Non-pigmented ciliary epithelial cell (primary cell): ENCODE data around the gene ABCC4.

Experiments
- DNase-seq: peaks from one replicate; pipeline ENCODE4 v3.0.0-alpha.2; 2010; ENCODE audit warnings: low read depth

Gene ABCC4

GRCh38 chr13:95301183-95301967 lies at the start of gene ABCC4:
Gene ABCC4 (minus strand): TSS chr13:95301451. CDS start chr13:95301314, 137 bp downstream.
- DNase-seq = no peak

GRCh38 chr13:95349267-95349666 lies 48.0 kb upstream of the ABCC4 start:
- DNase-seq = no peak

- DNase-seq = no peak
Observed at GRCh38 chr13:95343944-95344343, 42.7 kb upstream of the ABCC4 start.

GRCh38 chr13:95341441-95341840 lies 40.2 kb upstream of the ABCC4 start:
- DNase-seq = no peak

- DNase-seq = no peak
Observed at GRCh38 chr13:95338905-95339304, 37.7 kb upstream of the ABCC4 start.

GRCh38 chr13:95337597-95337996 lies 36.3 kb upstream of the ABCC4 start:
- DNase-seq = no peak

GRCh38 chr13:95335667-95336066 lies 34.4 kb upstream of the ABCC4 start:
- DNase-seq = no peak

GRCh38 chr13:95328386-95328785 lies 27.1 kb upstream of the ABCC4 start:
- no peak for DNase-seq

GRCh38 chr13:95327190-95327589 lies 25.9 kb upstream of the ABCC4 start:
- DNase-seq = no peak

- no peak for DNase-seq
Observed at GRCh38 chr13:95326695-95327094, 25.4 kb upstream of the ABCC4 start.

- no peak for DNase-seq
Observed at GRCh38 chr13:95325485-95325884, 24.2 kb upstream of the ABCC4 start.

- DNase-seq = no peak
Observed at GRCh38 chr13:95323930-95324662, 22.8 kb upstream of the ABCC4 start.

GRCh38 chr13:95319551-95320274 lies 18.5 kb upstream of the ABCC4 start:
- no peak for DNase-seq

GRCh38 chr13:95317039-95317989 lies 16.1 kb upstream of the ABCC4 start:
- DNase-seq = no peak

- no peak for DNase-seq
Observed at GRCh38 chr13:95315752-95316151, 14.5 kb upstream of the ABCC4 start.

- no peak for DNase-seq
Observed at GRCh38 chr13:95307507-95307906, 6.3 kb upstream of the ABCC4 start.

GRCh38 chr13:95304453-95304852 lies 3.2 kb upstream of the ABCC4 start:
- no peak for DNase-seq

- no peak for DNase-seq
Observed at GRCh38 chr13:95301968-95302393, 730 bp upstream of the ABCC4 start.

GRCh38 chr13:95300625-95301182 lies 547 bp downstream of the ABCC4 start:
- no peak for DNase-seq

- peak; percentile 49 for DNase-seq
Observed at GRCh38 chr13:95298971-95299621, 2.2 kb downstream of the ABCC4 start.
